ENCODE measurements around the gene NCOA7. TPM values are rescaled to one million over a fixed set of nuclear protein-coding genes. Genes with fewer than 3 reads are reported as not detected.

Gene NCOA7
- total RNA-seq, 1 donor from 2014 or later: 12.5 TPM

DNA sequence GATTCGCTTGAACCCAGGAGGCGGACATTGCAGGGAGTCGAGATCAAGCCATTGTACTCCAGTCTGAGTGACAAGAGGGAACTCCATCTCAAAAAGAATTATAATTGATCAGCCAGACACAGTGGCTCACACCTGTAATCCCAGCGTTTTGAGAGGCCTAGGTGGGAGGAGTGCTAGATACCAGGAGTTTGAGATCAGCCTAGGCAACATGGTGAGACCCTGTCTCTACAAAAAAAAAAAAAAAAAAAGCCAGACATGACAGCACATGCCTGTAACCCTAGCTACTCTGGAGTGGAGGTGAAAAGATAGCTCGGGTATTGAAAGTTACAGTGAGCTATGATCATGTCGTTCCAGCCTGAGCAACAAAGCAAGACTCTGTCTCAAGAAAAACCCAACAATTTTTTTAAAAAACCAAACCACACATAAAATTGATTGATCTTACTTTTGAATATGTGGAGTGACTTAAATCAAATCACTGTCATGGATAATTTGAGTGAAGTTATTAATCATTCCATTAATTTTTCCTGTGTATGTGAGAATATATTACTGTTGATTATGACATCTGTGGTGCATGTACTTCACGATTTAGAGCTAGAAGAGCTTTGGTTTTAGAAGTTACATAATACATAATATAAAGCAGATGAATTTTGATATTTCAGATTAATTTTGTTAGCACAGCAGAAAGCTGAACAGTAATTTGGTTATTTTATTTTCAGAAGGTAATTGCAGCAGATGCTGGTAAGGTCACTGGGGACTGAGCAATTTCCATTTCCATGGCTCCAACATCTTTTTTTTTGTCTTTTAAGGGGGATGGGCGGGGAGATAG, 34.4 kb downstream of the NCOA7 start:
- ATAC-seq: no peak
- intact Hi-C loops (cut with DNase I): no loop called here

DNA sequence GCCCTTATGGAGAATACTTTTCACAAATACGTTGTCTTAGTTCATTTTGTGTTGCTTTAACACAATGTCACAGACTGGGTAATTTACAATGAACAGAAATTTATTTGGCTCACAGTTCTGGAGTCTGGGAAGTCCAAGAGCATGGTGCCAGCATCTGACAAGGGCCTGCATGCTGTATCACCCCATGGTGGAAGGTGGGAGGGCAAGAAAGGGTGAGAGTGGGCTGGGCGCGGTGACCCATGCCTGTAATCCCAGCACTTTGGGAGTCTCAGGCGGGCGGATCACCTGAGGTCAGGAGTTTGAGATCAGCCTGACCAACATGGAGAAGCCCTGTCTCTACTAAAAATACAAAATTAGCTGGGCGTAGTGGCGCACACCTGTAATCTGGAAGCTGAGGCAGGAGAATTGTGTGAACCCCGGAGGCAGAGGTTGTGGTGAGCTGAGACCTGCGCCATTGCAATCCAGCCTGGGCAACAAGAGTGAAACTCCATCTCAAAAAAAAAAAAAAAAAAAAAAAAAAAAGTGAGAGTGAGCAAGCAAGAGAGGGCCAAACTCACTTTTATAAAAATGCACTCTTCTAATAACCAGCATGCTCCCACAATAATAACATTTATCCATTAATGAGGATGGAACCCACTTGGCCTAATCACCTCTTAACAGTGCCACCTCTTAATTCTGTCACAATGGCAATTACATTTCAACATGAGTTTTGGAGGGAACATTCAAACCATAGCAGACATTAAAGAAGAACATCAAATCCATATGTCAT, 36.1 kb downstream of the NCOA7 start:
- no peak for ATAC-seq
- intact Hi-C loops (cut with DNase I): no loop called here
- DNase-seq (ENCODE audit: missing footprints): no peak

More for the DNA sequence above, 34.4 kb downstream of the NCOA7 start:
- DNase-seq (ENCODE audit: missing footprints): no peak

DNA sequence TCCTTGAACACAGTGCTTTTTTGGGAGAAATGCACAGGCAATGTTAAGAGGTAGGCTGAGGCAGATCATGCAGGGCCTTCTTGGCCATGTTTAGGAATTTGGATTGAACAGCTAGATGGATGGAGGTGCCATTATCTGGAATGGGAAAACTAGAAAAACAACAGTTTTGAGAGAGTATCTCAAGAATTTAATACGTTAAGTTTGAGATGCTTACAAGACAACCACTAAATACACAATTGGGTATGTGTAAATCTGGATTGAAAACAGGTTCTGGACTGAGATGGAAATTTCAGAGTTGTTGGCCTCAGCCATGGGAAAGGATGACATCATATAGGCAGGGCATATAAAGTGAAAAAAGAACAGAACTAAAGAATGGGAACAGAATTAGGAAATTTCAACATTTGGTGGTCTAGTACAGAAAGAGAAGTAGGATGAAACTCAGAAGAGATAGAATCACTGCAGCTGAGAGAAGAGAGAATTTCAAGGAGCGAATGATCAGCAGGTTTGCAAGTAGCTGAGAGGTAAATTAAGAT, 37.1 kb downstream of the NCOA7 start:
- intact Hi-C loops (cut with DNase I): no loop called here
- no peak for DNase-seq (ENCODE audit: missing footprints)
- peak; percentile 72 for ATAC-seq

GRCh38 chr6:125828476-125829039, 37.8 kb downstream of the NCOA7 start:
- intact Hi-C loops (cut with DNase I): no loop called here
- ATAC-seq (peak; percentile 56), DNase-seq (ENCODE audit: missing footprints) (no peak)

GRCh38 chr6:125829433-125829832, 38.7 kb downstream of the NCOA7 start:
- DNase-seq (ENCODE audit: missing footprints): no peak
- ATAC-seq: no peak
- intact Hi-C loops (cut with DNase I): no loop called here

GRCh38 chr6:125831659-125832058, 40.9 kb downstream of the NCOA7 start:
- intact Hi-C loops (cut with DNase I): no loop called here
- ATAC-seq (no peak), DNase-seq (ENCODE audit: missing footprints) (no peak)

DNA sequence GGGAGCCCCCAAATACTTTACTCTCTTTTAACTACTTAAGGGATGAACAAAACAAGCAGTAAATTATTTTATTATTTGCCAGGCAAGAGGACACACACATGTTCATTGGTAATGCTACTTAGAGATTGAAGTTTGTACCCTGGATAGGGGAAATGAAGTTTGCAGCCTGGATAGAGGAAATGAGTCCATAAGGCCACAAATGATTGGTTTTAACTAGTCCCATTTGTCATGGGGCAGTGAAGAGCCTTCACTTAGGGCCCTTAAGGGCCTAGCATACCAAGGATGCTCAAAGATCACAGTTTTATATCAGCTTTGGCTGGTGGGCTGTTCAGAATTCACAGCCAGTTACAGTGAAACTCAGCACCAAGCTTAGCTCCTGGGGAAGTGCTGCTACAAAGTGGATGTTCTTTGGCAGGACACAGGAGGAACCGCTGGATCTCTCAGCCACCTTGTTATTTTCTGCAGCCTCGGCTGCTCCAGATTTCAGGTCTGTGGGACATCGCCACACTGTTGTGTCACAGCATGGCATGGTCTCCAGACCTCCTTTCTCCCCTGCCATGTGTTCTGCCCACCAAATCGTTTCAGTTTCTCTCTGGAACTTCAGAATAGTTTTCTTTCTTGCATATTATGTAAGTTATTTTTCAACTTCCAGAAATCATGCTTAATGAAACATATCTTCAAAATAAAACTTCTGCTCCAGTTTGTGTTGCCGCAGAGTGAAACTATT, 41.8 kb downstream of the NCOA7 start:
- DNase-seq (ENCODE audit: missing footprints): no peak
- no peak for ATAC-seq
- intact Hi-C loops (cut with DNase I): no loop called here

GRCh38 chr6:125834348-125834747, 43.6 kb downstream of the NCOA7 start:
- DNase-seq (ENCODE audit: missing footprints) (no peak), ATAC-seq (no peak)
- intact Hi-C loops (cut with DNase I): no loop called here

DNA sequence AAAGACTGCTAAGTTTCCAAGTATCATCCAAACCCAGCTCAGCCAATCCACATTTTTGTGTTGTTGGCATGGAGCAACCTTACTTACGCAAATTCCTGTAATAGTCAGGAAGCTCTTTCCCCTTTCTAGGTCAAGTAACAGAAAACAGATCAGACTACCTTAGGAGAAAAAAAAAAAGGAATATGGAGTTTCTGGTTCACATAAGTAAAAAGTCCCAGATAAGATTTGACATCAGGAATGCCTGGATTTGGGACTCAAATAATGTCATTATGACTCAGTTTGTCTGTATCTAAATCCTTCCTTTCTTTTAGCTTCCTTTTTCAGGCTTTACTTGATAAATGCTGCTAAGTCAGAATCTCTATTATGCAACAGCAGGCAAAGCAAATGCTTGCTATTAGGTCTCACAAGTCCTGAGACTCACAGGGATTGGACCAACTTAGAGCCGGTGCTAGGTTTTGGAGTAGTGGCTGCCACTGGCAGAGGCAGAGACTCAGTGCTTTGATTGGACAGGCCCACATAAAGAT, 44.5 kb downstream of the NCOA7 start:
- intact Hi-C loops (cut with DNase I): no loop called here
- no peak for DNase-seq (ENCODE audit: missing footprints)
- peak; percentile 87 for ATAC-seq

GRCh38 chr6:125836466-125836865, 45.7 kb downstream of the NCOA7 start:
- no peak for ATAC-seq
- intact Hi-C loops (cut with DNase I): no loop called here
- DNase-seq (ENCODE audit: missing footprints): no peak

DNA sequence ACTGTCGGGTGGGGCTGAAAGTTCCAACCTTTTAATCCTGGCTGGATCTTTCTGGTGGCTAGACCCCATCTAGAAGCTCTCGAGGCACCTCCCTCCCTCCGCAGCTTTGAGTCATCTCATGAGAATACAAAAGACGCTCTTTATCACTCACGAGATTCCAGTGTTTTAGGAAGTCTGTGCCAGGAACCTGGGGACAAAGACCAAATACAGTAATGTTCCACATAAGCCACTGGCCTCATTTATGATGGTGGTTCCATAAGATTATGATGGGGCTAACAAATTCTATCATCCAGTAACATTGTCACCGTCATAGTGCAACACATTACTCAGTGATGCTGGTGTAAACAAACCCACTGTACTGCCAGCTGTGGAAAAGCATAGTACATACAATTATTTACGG, 48.7 kb downstream of the NCOA7 start:
- ATAC-seq (no peak), DNase-seq (ENCODE audit: missing footprints) (no peak)
- intact Hi-C loops (cut with DNase I): no loop called here

DNA sequence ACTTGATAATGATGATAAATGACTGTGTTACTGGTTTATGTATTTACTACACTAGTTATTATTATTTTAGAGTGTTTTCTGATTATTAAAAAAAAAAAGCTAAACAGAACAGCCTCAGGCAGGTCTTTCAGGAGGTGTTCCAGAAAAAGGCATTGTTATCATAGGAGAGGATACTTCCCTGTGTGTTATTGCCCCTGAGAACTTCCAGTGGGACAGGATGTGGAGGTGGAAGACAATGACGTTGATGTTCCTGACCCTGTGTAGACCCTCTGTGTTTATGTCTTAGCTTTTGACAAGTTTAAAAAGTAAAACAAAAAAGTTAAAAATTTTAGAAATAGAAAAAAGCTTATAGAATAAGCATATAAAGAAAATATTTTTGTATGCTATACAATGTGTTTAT, 49.1 kb downstream of the NCOA7 start:
- intact Hi-C loops (cut with DNase I): no loop called here
- ATAC-seq: no peak
- DNase-seq (ENCODE audit: missing footprints): no peak

DNA sequence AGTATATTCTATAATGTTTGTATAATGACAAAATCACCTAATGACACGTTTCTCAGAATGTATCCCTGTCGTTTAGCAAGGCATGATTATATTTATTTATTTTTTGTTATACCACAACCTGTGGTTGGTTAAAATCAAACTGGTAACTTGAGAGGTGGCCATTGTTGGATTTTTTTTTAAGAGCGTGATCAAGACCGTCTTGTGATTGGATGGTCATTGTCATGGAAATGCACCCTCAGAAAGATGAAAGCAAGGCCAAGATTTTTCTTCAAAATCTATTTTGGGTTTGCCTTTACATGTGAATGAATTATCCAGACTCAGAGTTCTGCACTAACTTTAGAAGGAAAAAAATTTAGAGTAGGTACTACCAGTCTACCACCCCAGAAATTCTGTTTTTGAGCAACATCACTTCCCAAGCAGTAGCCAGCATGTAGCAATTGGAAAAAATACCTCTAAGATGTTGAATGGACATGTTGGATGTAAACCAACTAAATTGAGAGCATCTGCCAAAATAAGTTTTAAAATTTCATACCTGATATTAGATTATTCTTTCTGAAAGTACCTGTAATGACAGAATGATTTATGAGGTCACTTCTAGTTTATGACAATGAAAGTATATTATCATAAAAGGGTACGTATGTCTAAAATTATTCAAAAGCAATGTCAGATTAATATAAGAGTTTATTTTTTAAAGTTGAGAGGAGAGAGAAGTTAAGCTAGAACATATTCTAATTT, 50.8 kb downstream of the NCOA7 start:
- intact Hi-C loops (cut with DNase I): no loop called here
- ATAC-seq (no peak), DNase-seq (ENCODE audit: missing footprints) (no peak)

- intact Hi-C loops (cut with DNase I): no loop called here
- no peak for ATAC-seq
- no peak for DNase-seq (ENCODE audit: missing footprints)
Observed at GRCh38 chr6:125842091-125842626, 51.4 kb downstream of the NCOA7 start.

DNA sequence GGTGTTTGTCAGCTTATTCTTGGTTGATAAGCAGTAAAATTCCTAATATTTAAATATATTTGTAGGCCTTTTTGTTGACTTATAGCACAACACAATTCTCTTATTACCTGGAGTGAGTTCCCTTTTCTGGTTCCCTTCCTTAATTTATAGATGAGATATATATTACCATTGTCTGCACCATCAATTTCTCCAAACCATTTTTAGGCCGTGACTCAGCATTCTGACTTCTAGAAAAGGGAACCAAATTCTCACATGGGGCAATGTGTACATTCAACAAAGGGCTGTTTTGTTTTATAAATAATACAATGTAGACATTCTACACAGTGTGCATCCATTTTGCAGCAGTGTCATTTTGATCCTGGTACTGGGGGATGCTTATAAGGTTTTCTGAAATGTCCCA, 52.8 kb downstream of the NCOA7 start:
- DNase-seq (ENCODE audit: missing footprints) (no peak), ATAC-seq (no peak)
- intact Hi-C loops (cut with DNase I): no loop called here

DNA sequence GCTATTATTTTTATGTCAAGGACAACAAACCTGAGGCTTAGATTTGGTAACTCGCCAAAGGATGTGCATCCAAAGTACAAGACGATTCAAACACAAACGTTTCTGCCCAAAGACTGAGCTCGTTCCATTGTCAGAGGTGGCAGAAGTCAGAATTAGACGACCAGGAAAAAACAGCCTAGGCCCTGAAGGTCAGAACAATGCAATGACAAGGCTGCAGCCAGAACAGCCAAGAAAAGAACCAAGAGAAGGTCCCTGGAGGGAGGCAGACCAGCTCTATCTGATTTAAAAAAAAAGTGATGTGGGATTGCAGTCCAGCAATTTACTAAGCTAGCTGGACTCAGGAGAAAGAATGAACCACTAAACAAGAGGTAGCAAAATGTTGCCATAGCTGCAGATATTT, 54.2 kb downstream of the NCOA7 start:
- ATAC-seq (peak; percentile 87), DNase-seq (ENCODE audit: missing footprints) (no peak)
- intact Hi-C loops (cut with DNase I): loop anchor here (5.0 kb wide), 1 partner anchor 53 kb away; the partner anchor contains the start of gene NCOA7

DNA sequence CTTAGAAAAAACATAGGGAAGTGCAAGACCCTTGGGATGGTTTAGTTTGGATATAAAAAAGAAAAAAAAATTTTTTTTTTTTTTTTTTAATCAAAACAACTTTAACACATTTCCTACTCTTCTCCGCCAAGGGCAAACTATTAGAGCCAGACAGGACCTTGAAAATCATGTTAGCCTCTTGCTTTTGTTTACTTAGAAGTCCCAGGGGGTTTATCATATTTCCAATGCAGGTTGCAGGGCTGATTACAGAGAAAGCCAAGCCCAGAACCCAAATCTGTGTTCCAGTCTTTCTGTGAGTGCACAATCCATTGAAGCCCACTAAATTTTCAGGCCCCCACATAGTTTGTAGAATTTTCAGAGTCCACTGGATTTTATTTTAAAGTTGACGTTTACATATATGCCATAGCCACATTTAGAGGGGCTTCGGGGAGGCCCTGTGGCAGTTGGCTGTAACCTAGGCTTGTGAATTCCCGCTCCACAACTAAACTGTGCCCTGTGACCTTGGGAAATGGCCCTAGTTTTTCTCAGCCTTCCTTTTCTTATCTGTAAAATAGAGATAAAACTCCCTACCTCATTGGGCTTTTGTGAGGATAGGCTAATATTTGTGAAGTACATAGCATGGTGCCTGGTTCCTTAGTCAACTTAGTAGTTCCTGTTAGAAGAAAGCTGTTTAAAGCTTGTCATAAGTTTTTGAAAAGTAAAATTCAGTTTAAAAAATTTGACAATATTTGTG, 55.7 kb downstream of the NCOA7 start:
- ATAC-seq (peak; percentile 59), DNase-seq (ENCODE audit: missing footprints) (no peak)
- intact Hi-C loops (cut with DNase I): loop anchor here (5.0 kb wide), 1 partner anchor 54 kb away; the partner anchor contains the start of gene NCOA7

Data from Right ventricle myocardium inferior (tissue), 1 donor.